Keratinocyte (primary cell): ENCODE measurements around the gene FOXE1. TPM values are rescaled to one million over a fixed set of nuclear protein-coding genes. Genes with fewer than 3 reads are reported as not detected.

Experiments used
- DNase-seq: peaks from one replicate; pipeline ENCODE4 v3.0.0-alpha.2; 2011; ENCODE audit warnings: low read depth, missing footprints, low spot score
- FAIRE-seq: peaks from 2 replicates; lab custom pipeline; 2011; peaks lifted over from hg19 to GRCh38; lab: Jason Lieb, UNC
- H2AFZ ChIP-seq: 2 replicates; pipeline ENCODE4 v1.6.0; 2012; ENCODE audit warnings: low read length, control low read depth, inconsistent platforms; ENCODE audit not compliant: control insufficient read depth
- H3K27ac ChIP-seq: 2 replicates; pipeline ENCODE4 v1.5.1; 2011; ENCODE audit warnings: low read length; ENCODE audit not compliant: control insufficient read depth, insufficient read depth
- H3K27me3 ChIP-seq: 3 replicates; pipeline ENCODE4 v1.6.0; 2011; ENCODE audit warnings: low read length; ENCODE audit not compliant: control insufficient read depth, insufficient read depth; ENCODE audit errors: extremely low read depth
- H3K36me3 ChIP-seq, 2 experiments: 2 replicates in 1 of 2; 3 replicates in 1 of 2; pipeline ENCODE4 v1.5.1; 2011; ENCODE audit warnings: low read length in 2 of 2, mild to moderate bottlenecking in 1 of 2; ENCODE audit not compliant: control insufficient read depth in 2 of 2, insufficient read depth in 2 of 2; ENCODE audit errors: extremely low read depth in 1 of 2
- H3K4me1 ChIP-seq: 3 replicates; pipeline ENCODE4 v1.5.1; 2011; ENCODE audit warnings: low read length; ENCODE audit not compliant: control insufficient read depth, insufficient read depth; ENCODE audit errors: extremely low read depth
- H3K4me2 ChIP-seq: 3 replicates; pipeline ENCODE4 v1.6.0; 2011; ENCODE audit warnings: low read depth, low read length; ENCODE audit not compliant: control insufficient read depth, insufficient read depth; ENCODE audit errors: extremely low read depth
- H3K4me3 ChIP-seq, 3 experiments: fragments of 200-600 bp in 1 of 3; sonication (generic) in 1 of 3; 2 replicates in 2 of 3; 3 replicates in 1 of 3; pipeline ENCODE4 v1.5.1; 2011 to 2016; ENCODE audit warnings: low read length in 3 of 3, mild to moderate bottlenecking in 3 of 3, control low read depth in 2 of 3, inconsistent platforms in 1 of 3, low read depth in 1 of 3, mixed read lengths in 1 of 3, mixed run types in 1 of 3, moderate library complexity in 1 of 3; ENCODE audit not compliant: control insufficient read depth in 2 of 3, insufficient read depth in 2 of 3; ENCODE audit errors: extremely low read depth in 1 of 3
- H3K79me2 ChIP-seq: 2 replicates; pipeline ENCODE4 v1.6.0; 2012; ENCODE audit warnings: low read length; ENCODE audit not compliant: control insufficient read depth, insufficient read depth
- H3K9ac ChIP-seq: 3 replicates; pipeline ENCODE4 v1.6.0; 2011; ENCODE audit warnings: low read length; ENCODE audit not compliant: control insufficient read depth, insufficient read depth; ENCODE audit errors: extremely low read depth
- H3K9me1 ChIP-seq: 3 replicates; pipeline ENCODE4 v1.6.0; 2011; ENCODE audit warnings: low read length; ENCODE audit not compliant: control insufficient read depth, insufficient read depth; ENCODE audit errors: extremely low read depth
- H3K9me3 ChIP-seq: 2 replicates; pipeline ENCODE4 v1.5.1; 2012; ENCODE audit warnings: low read depth, low read length; ENCODE audit not compliant: control insufficient read depth
- H4K20me1 ChIP-seq: 3 replicates; pipeline ENCODE4 v1.6.0; 2011; ENCODE audit warnings: low read length; ENCODE audit not compliant: control insufficient read depth, insufficient read depth; ENCODE audit errors: extremely low read depth
- CTCF ChIP-seq, 3 experiments: IDR thresholded peaks in 1 of 3; conservative IDR thresholded peaks in 1 of 3; optimal IDR thresholded peaks in 1 of 3; 2 replicates in 2 of 3; 3 replicates in 1 of 3; pipeline versions ENCODE3 to v1.5.1; 2011; ENCODE audit warnings: low read length in 3 of 3, mild to moderate bottlenecking in 3 of 3, moderate library complexity in 2 of 3, control low read depth in 1 of 3, inconsistent platforms in 1 of 3; ENCODE audit not compliant: insufficient read depth in 2 of 3; ENCODE audit errors: extremely low read depth in 1 of 3
- EZH2 ChIP-seq: IDR thresholded peaks from one replicate; pipeline ENCODE4 v1.6.1; 2012; ENCODE audit warnings: inconsistent platforms, mild to moderate bottlenecking, low read length, moderate library complexity
- dilution Hi-C: fragments of 300-500 bp; cut with MboI; formaldehyde crosslinking; loops from one replicate; pipeline ENCODE4 v1.7.0; 2020; ENCODE audit warnings: low sequenced_read_pairs; ENCODE audit not compliant: extremely low pct_ligation_motif_present
- polyA plus RNA-seq, 5 experiments: library from polyadenylated mRNA; depleted of rRNA in 3 of 5; stranded (reverse) in 3 of 5; stranded (forward) in 1 of 5; unstranded in 1 of 5; fragments of >200 nt; gene quantifications; 1 replicate in 1 of 5; 2 replicates in 3 of 5; 3 replicates in 1 of 5; pipeline versions ENCODE4 v1.2.1 to v1.2.3, GENCODE V29; 2011 to 2012; ENCODE audit warnings: missing spikeins in 2 of 5, low read depth in 1 of 5, low replicate concordance in 1 of 5

Gene FOXE1
- polyA plus RNA-seq, 1 donor (not counting 4 experiments of a cell fraction or from before 2014, with no cell fraction given): 0.97 TPM

- H3K36me3 ChIP-seq: peaks cover 4 to 6% of the 10 kb centered on the region in 2 experiments
- no peak overlapping the region for H3K27ac ChIP-seq
- H3K79me2 ChIP-seq: no peaks in the 10 kb centered on the region
- H3K4me2 ChIP-seq: no peak overlapping the region
- H3K9me1 ChIP-seq: no peaks in the 10 kb centered on the region
- no peak overlapping the region for H3K9ac ChIP-seq
- no peak overlapping the region for H2AFZ ChIP-seq
- H4K20me1 ChIP-seq: no peaks in the 10 kb centered on the region
- DNase-seq (no peak), FAIRE-seq (no peak)
- TF ChIP-seq CTCF (optimal IDR thresholded peaks at IDR 0.05 in 1 of 3, IDR thresholded peaks at IDR 0.05 in 1 of 3, conservative IDR thresholded peaks at IDR 0.05 in 1 of 3; ENCODE audit: extremely low read depth in 1 of 3, insufficient read depth in 2 of 3, low read length in 3 of 3): no peak
- no peak for TF ChIP-seq EZH2
- H3K9me3 ChIP-seq: no peaks in the 10 kb centered on the region
- no peaks in the 10 kb centered on the region for H3K27me3 ChIP-seq
- dilution Hi-C loops: no loop called here
- H3K4me1 ChIP-seq: peaks cover 20% of the 10 kb centered on the region
- no peak overlapping the region for H3K4me3 ChIP-seq
Observed at GRCh38 chr9:97904725-97905124, 51.7 kb downstream of the FOXE1 start.

- Histone ChIP-seq H3K36me3 (peaks cover 5 to 6% of the 10 kb centered on the region in 2 experiments), H3K27me3 (no peaks in the 10 kb centered on the region), H3K9me3 (no peaks in the 10 kb centered on the region), H3K9ac (no peak overlapping the region), H3K4me1 (peaks cover 25% of the 10 kb centered on the region), H3K27ac (no peak overlapping the region), H2AFZ (no peak overlapping the region), H3K9me1 (no peaks in the 10 kb centered on the region), H3K79me2 (no peaks in the 10 kb centered on the region), H3K4me3 (no peak overlapping the region), H4K20me1 (no peaks in the 10 kb centered on the region), H3K4me2 (no peak overlapping the region)
- dilution Hi-C loops: no loop called here
- TF ChIP-seq CTCF (optimal IDR thresholded peaks at IDR 0.05 in 1 of 3, IDR thresholded peaks at IDR 0.05 in 1 of 3, conservative IDR thresholded peaks at IDR 0.05 in 1 of 3; ENCODE audit: extremely low read depth in 1 of 3, insufficient read depth in 2 of 3, low read length in 3 of 3) (no peak), EZH2 (no peak)
- DNase-seq (no peak), FAIRE-seq (no peak)
Observed at GRCh38 chr9:97905228-97905627, 52.2 kb downstream of the FOXE1 start.

Other genes starting within 250 kb of the FOXE1 start
- gene TSTD2, start 219.9 kb upstream of the FOXE1 start, polyA plus RNA-seq: 11.5 to 17.8 TPM (median 17.2 TPM) in 3 replicates
- 24.0 to 38.6 TPM (median 25.0 TPM) in 3 replicates for gene NCBP1, start 219.4 kb upstream of the FOXE1 start, polyA plus RNA-seq
- gene XPA, start 155.9 kb upstream of the FOXE1 start, polyA plus RNA-seq: 1.9 to 4.1 TPM (median 1.9 TPM) in 3 replicates
- 13.9 to 19.4 TPM (median 17.0 TPM) in 3 replicates for gene TRMO, start 69.3 kb downstream of the FOXE1 start, polyA plus RNA-seq
- 0.02 TPM in 1 of 3 replicates, not detected in the others for gene HEMGN, start 84.9 kb downstream of the FOXE1 start, polyA plus RNA-seq
- gene ANP32B, start 130.1 kb downstream of the FOXE1 start, polyA plus RNA-seq: 17.2 to 51.0 TPM (median 45.0 TPM) in 3 replicates
- gene NANS, start 203.5 kb downstream of the FOXE1 start, polyA plus RNA-seq: 47.7 to 73.8 TPM (median 63.1 TPM) in 3 replicates